Smooth muscle cell (in vitro differentiated cells): ENCODE measurements around the gene DAGLA. TPM values are rescaled to one million over a fixed set of nuclear protein-coding genes. Genes with fewer than 3 reads are reported as not detected.
A peak's percentile ranks its signal among the peaks of the same experiment; 100 is the strongest.

Experiments used
- DNase-seq: peaks from one replicate; lab custom pipeline; 2025; ENCODE audit not compliant: unreplicated experiment; lab: John Stamatoyannopoulos, UW
- H2AFZ ChIP-seq: fragments of 200-600 bp; sonication (generic); 2 replicates; pipeline ENCODE4 v1.6.0; 2016; ENCODE audit warnings: antibody characterized with exemption, low read depth, mild to moderate bottlenecking
- H3F3A ChIP-seq: fragments of 200-600 bp; sonication (generic); 2 replicates; pipeline ENCODE4 v1.6.0; 2017; ENCODE audit warnings: antibody characterized with exemption, low read depth
- H3K27ac ChIP-seq: fragments of 200-600 bp; sonication (generic); 2 replicates; pipeline ENCODE4 v1.5.1; 2016; ENCODE audit warnings: low read depth, mild to moderate bottlenecking
- H3K27me3 ChIP-seq: fragments of 200-600 bp; sonication (generic); 2 replicates; pipeline ENCODE4 v1.6.1; 2016; ENCODE audit warnings: low read depth, mild to moderate bottlenecking
- H3K36me3 ChIP-seq: fragments of 200-600 bp; sonication (generic); 2 replicates; pipeline ENCODE4 v1.5.1; 2016; ENCODE audit warnings: low read depth
- H3K4me1 ChIP-seq: fragments of 200-600 bp; sonication (generic); 2 replicates; pipeline ENCODE4 v1.5.1; 2016; ENCODE audit warnings: low read depth
- H3K4me2 ChIP-seq: fragments of 200-600 bp; sonication (generic); 2 replicates; pipeline ENCODE4 v1.6.0; 2016; ENCODE audit warnings: mild to moderate bottlenecking
- H3K4me3 ChIP-seq: fragments of 200-600 bp; sonication (generic); 2 replicates; pipeline ENCODE4 v1.5.1; 2016; ENCODE audit warnings: mild to moderate bottlenecking
- H3K79me2 ChIP-seq: fragments of 200-600 bp; sonication (generic); 2 replicates; pipeline ENCODE4 v1.6.0; 2016; ENCODE audit warnings: low read depth, mild to moderate bottlenecking
- H3K9ac ChIP-seq: fragments of 200-600 bp; sonication (generic); 2 replicates; pipeline ENCODE4 v1.6.0; 2016; ENCODE audit warnings: low read depth
- H3K9me3 ChIP-seq: fragments of 200-600 bp; sonication (generic); replicated peaks from 2 replicates; pipeline ENCODE4 v1.5.1; 2016; ENCODE audit warnings: low read depth
- H4K20me1 ChIP-seq: fragments of 200-600 bp; sonication (generic); 2 replicates; pipeline ENCODE4 v1.6.0; 2016; ENCODE audit warnings: low read depth
- CTCF ChIP-seq: fragments of 200-600 bp; sonication (generic); IDR thresholded peaks from 2 replicates; pipeline ENCODE4 v1.5.1; 2017; ENCODE audit warnings: borderline replicate concordance, mild to moderate bottlenecking, antibody characterized with exemption; ENCODE audit not compliant: insufficient read depth, poor library complexity, severe bottlenecking
- WGBS: methylation state at CpG from one replicate; pipeline ENCODE4 v1.1.7; 2016; ENCODE audit warnings: low lambda C conversion rate; 5-methylcytosine and 5-hydroxymethylcytosine counted together
- polyA plus RNA-seq: library from polyadenylated mRNA; unstranded; fragments of >200 nt; fragmentation: Nextera tagmentation; extraction: Ambion mirVana; gene quantifications from 2 replicates; pipeline ENCODE4 v1.2.1, GENCODE V29; 2016
- total RNA-seq: library from RNA; depleted of rRNA; stranded (reverse); fragments of >200 nt; gene quantifications from 2 replicates; pipeline ENCODE4 v1.2.3, GENCODE V29; 2014

DAGLA gene
- total and polyA plus RNA-seq, 2 experiments from 2014 or later = 1.3 to 3.9 TPM

- TF ChIP-seq CTCF = no peak
- Histone ChIP-seq H3K27ac (no peak overlapping the region), H3K27me3 (no peaks in the 10 kb centered on the region)
Observed at GRCh38 chr11:61717286-61718033, 37.3 kb downstream of the DAGLA start.

GRCh38 chr11:61718046-61718531 is 37.9 kb downstream of the DAGLA start:
- H3K36me3 ChIP-seq = no peaks in the 10 kb centered on the region
- no peak overlapping the region for H2AFZ ChIP-seq
- H4K20me1 ChIP-seq = no peaks in the 10 kb centered on the region
- no peak for DNase-seq
- peak overlapping the region; percentile 61 for H3K4me3 ChIP-seq
- H3K9ac ChIP-seq = peak overlapping the region; percentile 64
- H3K9me3 ChIP-seq = no peaks in the 10 kb centered on the region
- H3K27ac ChIP-seq = no peak overlapping the region
- H3F3A ChIP-seq = no peaks in the 10 kb centered on the region
- peaks cover 9% of the 10 kb centered on the region for H3K4me1 ChIP-seq
- H3K79me2 ChIP-seq = no peaks in the 10 kb centered on the region
- H3K27me3 ChIP-seq = no peaks in the 10 kb centered on the region
- WGBS = 37% methylated on average over 6 of the region's 9 CpGs
- H3K4me2 ChIP-seq = peak overlapping the region; percentile 94
- no peak for TF ChIP-seq CTCF

More at GRCh38 chr11:61717286-61718033, 37.3 kb downstream of the DAGLA start:
- H3K36me3 ChIP-seq = no peaks in the 10 kb centered on the region
- no peaks in the 10 kb centered on the region for H4K20me1 ChIP-seq
- H3K79me2 ChIP-seq = no peaks in the 10 kb centered on the region
- H3K4me2 ChIP-seq = peak overlapping the region; percentile 94
- no peak overlapping the region for H2AFZ ChIP-seq
- no peak overlapping the region for H3K4me3 ChIP-seq
- H3K9ac ChIP-seq = no peak overlapping the region
- DNase-seq = no peak
- no peaks in the 10 kb centered on the region for H3K9me3 ChIP-seq
- 91% methylated on average over 19 of the region's 19 CpGs for WGBS
- no peaks in the 10 kb centered on the region for H3F3A ChIP-seq
- H3K4me1 ChIP-seq = peaks cover 9% of the 10 kb centered on the region

- Histone ChIP-seq H3K36me3 (no peaks in the 10 kb centered on the region), H3F3A (no peaks in the 10 kb centered on the region), H3K79me2 (no peaks in the 10 kb centered on the region), H3K9ac (peak overlapping the region; percentile 64), H4K20me1 (no peaks in the 10 kb centered on the region), H3K4me2 (peak overlapping the region; percentile 94), H3K9me3 (no peaks in the 10 kb centered on the region), H3K27me3 (no peaks in the 10 kb centered on the region), H3K4me3 (peak overlapping the region; percentile 61), H2AFZ (peak overlapping the region; percentile 70), H3K27ac (no peak overlapping the region), H3K4me1 (peaks cover 9% of the 10 kb centered on the region)
- WGBS = 23% methylated on average over 13 of the region's 21 CpGs
- TF ChIP-seq CTCF = no peak
- peak; percentile 29 for DNase-seq
Observed at GRCh38 chr11:61718621-61719302, 38.6 kb downstream of the DAGLA start.
